HL-60 (cell line): ENCODE measurements around the gene TMEM242.

Experiments
- DNase-seq, 2 experiments: peaks; one replicate each; pipeline ENCODE4 v3.0.0-alpha.2; 2010 to 2020; ENCODE audit warnings: low read depth in 1 of 2, low spot score in 1 of 2
- H3K27ac ChIP-seq: fragments of 250-450 bp; sonication (Bioruptor Pico); replicated peaks from 2 replicates; pipeline ENCODE4 v1.5.1; 2020; ENCODE audit warnings: mild to moderate bottlenecking, moderate library complexity
- H3K27me3 ChIP-seq: fragments of 250-450 bp; sonication (Bioruptor Pico); 2 replicates; pipeline ENCODE4 v1.5.1; 2021; ENCODE audit warnings: mild to moderate bottlenecking, moderate library complexity; ENCODE audit not compliant: insufficient read depth, poor library complexity, severe bottlenecking
- H3K4me3 ChIP-seq: replicated peaks from 2 replicates; pipeline ENCODE4 v1.5.1; 2011; ENCODE audit warnings: mild to moderate bottlenecking, control low read depth, low read length; ENCODE audit not compliant: insufficient read depth
- CTCF ChIP-seq: IDR thresholded peaks from one replicate; pipeline ENCODE4 v1.5.1; 2011; ENCODE audit warnings: low read length, control low read depth, inconsistent platforms; ENCODE audit not compliant: insufficient read depth
- GABPA ChIP-seq: IDR thresholded peaks from 2 replicates; pipeline ENCODE4 v1.6.1; 2012; ENCODE audit warnings: low read depth
- POLR2AphosphoS5 ChIP-seq: IDR thresholded peaks from 2 replicates; pipeline ENCODE4 v1.6.1; 2012; ENCODE audit warnings: low read depth
- REST ChIP-seq: IDR thresholded peaks from 2 replicates; pipeline ENCODE4 v1.6.1; 2012; ENCODE audit warnings: low read depth; ENCODE audit not compliant: insufficient replicate concordance
- SPI1 ChIP-seq: IDR thresholded peaks from 2 replicates; pipeline ENCODE4 v1.6.1; 2012; ENCODE audit warnings: low read depth, mild to moderate bottlenecking, borderline replicate concordance

Gene TMEM242

DNA sequence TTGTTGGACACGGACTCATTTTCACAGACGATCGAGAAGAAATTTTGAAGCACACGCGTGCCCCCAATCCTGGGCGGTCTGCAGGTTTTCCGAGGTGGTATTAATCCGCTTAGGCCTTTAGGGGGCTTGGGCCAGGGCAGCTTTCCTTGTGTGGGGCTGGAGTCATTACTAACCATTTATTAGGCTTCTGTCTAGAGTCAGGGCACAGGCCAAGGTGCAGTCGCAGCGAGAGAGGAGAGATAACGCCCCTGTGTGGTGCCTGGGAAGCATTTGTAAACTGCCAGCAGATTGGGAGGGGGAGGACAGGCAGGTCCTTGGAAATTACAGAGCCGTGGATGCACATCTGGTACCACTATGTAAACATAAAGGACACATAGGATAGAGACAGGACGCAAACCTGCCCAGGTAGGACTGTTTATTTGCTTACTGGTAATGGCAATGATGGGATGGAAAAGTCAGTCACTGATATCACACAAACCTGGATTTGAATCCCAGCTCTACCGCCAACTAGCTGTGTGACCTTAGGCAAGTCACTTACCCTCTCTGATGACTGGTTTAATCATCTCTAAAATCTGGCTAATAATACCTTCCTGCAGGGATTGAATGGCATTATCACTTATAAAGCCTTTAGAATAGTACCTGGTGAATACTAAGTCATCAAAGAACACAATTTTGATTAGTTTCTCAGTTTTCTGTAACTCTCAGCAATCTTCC is 76.4 kb downstream of the TMEM242 start:
- Histone ChIP-seq H3K27me3 (no peaks in the 10 kb centered on the region), H3K27ac (no peak overlapping the region), H3K4me3 (no peak overlapping the region)
- no peak for DNase-seq
- TF ChIP-seq GABPA (no peak), REST (no peak), POLR2AphosphoS5 (no peak), CTCF (no peak), SPI1 (no peak)

DNA sequence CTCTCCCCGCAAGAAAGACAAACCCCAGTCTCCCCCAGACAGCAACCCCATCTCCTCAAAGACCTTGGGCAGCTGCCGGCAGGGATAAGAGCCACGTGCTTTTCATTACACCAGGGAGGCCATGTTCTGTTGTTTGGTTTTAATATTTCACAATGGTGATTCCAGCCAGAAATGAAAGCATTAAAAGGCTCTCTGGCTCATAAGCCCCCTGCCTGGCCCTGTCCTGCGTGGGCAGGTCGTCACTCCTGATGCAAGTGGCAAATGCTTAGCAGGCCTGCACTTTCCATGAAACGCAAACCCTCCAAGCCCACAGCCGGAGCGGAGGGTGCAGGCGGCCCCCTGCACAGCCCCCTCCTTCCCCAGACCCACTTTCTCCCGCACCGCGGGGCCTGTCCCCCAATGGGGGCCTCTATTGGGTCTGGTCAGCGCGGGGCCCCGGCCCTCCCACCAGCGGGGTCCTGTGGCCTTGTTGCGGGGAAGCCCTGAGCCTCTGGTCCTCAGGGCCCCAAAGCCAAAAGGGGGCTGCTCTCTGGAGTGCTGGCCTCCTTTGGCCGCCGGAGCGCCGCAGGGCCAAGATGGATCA is 77.2 kb downstream of the TMEM242 start:
- no peak for DNase-seq
- Histone ChIP-seq H3K27ac (no peak overlapping the region), H3K4me3 (no peak overlapping the region), H3K27me3 (no peaks in the 10 kb centered on the region)
- no peak for TF ChIP-seq POLR2AphosphoS5
- TF ChIP-seq SPI1: no peak
- TF ChIP-seq GABPA: no peak
- no peak for TF ChIP-seq CTCF
- TF ChIP-seq REST: no peak

GRCh38 chr6:157245436-157245835 is 77.9 kb downstream of the TMEM242 start:
- Histone ChIP-seq H3K27ac (no peak overlapping the region), H3K4me3 (no peak overlapping the region), H3K27me3 (no peaks in the 10 kb centered on the region)
- TF ChIP-seq CTCF (no peak), POLR2AphosphoS5 (no peak), GABPA (no peak), REST (no peak), SPI1 (no peak)
- DNase-seq: no peak
